PC-3 (cell line): ENCODE measurements around the gene PRR30.

Source experiments
- EZH2 ChIP-seq: fragments of 300-600 bp; sonication (generic); IDR thresholded peaks from one replicate; pipeline ENCODE4 v1.6.1; 2017; ENCODE audit warnings: antibody characterized with exemption, mild to moderate bottlenecking, low read length; ENCODE audit not compliant: unreplicated experiment
- TF ChIP-seq, protein P1 (sequence below): fragments of 300-600 bp; sonication (generic); conservative IDR thresholded peaks from 2 replicates; pipeline ENCODE4 v1.5.1; 2017; ENCODE audit warnings: antibody characterized with exemption, low read depth, mild to moderate bottlenecking, low read length

DNA sequence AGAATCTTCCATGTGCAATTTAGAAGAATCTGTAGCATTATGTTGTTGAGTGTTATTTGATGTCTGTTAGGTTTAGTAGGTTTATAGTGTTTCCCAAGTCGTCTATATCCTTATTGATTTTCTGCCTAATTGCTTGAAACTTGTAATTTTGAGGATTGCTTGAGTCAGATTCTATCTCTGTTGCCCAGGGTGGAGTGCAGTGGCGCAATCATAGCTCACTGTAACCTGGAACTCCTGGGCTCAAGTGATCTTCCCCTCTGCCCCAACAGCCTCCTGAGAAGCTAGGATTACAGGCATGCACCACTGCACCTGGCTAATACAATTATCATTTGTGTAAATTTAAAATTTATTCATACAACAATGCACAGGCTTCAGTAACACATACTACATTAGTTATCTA lies 6.5 kb upstream of the PRR30 start:
- TF ChIP-seq, protein P1, sequence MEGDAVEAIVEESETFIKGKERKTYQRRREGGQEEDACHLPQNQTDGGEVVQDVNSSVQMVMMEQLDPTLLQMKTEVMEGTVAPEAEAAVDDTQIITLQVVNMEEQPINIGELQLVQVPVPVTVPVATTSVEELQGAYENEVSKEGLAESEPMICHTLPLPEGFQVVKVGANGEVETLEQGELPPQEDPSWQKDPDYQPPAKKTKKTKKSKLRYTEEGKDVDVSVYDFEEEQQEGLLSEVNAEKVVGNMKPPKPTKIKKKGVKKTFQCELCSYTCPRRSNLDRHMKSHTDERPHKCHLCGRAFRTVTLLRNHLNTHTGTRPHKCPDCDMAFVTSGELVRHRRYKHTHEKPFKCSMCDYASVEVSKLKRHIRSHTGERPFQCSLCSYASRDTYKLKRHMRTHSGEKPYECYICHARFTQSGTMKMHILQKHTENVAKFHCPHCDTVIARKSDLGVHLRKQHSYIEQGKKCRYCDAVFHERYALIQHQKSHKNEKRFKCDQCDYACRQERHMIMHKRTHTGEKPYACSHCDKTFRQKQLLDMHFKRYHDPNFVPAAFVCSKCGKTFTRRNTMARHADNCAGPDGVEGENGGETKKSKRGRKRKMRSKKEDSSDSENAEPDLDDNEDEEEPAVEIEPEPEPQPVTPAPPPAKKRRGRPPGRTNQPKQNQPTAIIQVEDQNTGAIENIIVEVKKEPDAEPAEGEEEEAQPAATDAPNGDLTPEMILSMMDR = no peak
- TF ChIP-seq EZH2 = no peak
